GM19193 (cell line): ENCODE data around the gene TMEM273.

ENCODE experiments used
- POLR2A ChIP-seq: IDR thresholded peaks from 4 replicates; pipeline ENCODE4 v1.6.1; 2011; ENCODE audit not compliant: insufficient read depth, insufficient read length; ENCODE audit errors: extremely low read depth

Gene TMEM273

DNA sequence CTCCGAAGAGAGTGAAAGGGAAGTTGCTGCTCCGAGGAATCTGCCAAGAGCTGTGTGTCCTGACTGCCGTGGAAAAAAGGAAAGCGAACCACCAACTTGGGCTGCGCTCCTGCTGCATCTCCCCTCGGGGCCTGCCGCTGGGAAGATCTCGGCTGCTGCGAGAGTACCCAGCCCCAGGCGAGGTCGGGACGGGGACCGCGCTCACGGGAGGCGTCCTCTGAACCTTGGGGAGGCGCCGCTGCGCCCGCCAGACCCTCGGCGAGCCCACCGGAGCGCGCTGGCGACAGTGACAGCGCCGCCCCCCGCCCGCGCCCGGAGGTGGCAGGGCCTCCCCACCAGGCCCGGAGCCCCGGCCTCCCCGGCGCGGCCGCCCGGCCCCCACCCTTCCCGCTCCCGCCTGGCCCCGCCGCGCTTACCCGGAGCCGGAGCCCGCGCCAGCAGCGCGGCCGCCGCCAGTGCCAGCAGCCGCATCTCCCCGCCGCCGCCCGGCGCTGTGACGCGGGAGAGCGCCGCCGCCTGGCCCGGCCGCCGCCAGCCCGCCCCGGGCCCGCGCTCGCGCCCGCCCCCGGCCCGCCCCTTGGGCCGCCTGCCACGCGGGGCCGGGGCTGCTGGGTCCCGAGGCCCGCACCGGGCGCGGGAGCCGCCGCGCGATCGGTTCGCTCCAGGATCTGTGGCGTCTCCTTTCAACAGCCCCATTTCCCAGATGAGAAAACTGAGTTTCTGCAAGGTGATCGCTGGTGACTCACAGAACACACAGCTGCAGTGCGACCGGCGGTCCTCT, 73.0 kb downstream of the TMEM273 start, which contains the start of gene VSTM4:
VSTM4 (minus strand) TSS at position 508 of the 781 bp plus-strand sequence; CDS start at position 471, 37 bp downstream.
- no peak for TF ChIP-seq POLR2A

DNA sequence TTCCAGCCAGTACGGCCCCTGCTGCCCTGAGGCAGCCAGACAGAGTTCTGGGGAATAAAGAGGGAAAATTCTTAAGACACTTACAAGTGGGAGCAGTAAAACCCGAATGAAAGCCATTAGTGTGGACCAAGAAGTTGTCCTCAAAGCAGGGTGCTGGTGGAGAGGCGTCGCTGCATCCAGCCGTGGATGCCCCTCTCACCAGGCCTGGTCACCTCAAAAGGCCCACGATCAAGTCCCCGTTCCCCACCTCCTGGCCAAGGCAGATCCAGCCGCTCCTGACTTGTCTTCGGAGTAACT, 73.5 kb downstream of the TMEM273 start:
- no peak for TF ChIP-seq POLR2A

DNA sequence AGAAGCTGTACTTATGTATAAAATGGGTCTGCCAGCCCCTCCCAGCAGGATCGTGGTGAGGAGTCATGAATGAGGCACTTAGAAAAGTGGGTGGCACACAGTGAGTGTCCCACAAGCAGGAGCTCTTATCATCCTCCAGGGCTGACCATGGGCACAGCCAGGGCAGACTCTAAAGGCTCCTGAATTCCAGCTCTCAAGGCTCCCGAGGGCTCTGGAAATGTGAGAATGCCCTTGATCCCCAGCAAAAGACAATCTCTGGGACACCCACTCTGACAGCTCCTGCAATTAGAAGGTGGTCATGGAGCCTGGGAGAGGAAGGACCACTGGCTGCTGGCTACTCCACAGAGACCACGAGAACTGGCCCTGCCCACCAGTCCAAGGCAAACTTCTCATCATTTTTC, 74.5 kb downstream of the TMEM273 start:
- TF ChIP-seq POLR2A: no peak

DNA sequence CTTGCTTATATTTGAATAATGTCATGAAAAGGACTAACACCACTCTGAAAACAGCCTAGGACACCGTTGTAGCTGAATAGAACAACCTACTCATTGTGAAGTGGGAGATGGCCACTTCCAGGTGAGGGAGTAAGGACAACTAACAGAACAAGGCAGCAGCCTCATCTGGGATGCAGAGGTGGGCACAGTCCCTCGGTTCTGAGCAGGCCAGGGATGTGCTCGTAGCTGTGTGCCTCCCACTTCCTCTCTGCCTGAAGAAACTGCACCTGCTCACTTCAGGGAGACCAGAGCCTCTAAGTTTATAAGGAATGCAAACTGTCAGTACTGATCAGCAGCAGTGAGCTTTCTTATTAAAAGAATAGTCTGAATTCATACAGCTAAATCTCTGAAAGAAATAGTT, 75.3 kb downstream of the TMEM273 start:
- TF ChIP-seq POLR2A: no peak

DNA sequence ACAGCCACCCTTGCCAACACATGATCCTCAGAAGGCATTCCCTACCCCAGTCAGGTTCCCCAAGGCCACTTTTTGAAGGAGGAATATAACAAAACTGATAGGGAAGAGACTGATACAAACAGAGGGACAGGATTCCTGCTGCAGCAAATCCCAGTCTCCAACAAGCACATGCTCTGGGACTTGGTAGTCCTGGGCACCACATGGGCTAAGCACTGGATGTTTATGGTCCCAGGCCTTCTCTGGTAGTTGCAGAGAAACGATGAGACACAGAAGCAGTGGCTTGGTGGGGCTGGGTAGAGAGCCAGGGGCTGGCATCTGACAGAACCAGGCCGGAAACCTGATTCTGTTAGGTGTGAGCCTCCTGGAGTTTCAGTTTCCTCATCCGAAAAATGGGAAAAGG, 76.1 kb downstream of the TMEM273 start:
- TF ChIP-seq POLR2A: no peak

DNA sequence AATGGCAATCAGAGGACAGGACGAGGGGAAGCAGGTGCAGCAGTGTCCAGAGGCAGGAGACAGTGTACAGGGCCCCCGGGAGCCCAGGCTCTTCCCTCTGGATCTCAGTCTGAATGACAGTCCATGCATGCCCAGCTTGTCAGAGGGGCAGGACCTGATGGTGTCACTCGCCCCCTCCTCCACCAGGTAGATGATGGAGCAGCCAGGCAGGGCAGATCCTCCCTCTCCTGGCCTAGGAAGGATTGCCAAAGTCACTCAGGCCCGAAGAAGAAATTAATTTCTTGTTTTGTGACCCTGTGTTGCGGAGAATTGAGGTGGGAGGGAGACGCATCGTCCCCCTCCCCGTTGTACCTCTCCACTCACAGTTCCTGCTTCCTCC, 76.9 kb downstream of the TMEM273 start:
- no peak for TF ChIP-seq POLR2A

DNA sequence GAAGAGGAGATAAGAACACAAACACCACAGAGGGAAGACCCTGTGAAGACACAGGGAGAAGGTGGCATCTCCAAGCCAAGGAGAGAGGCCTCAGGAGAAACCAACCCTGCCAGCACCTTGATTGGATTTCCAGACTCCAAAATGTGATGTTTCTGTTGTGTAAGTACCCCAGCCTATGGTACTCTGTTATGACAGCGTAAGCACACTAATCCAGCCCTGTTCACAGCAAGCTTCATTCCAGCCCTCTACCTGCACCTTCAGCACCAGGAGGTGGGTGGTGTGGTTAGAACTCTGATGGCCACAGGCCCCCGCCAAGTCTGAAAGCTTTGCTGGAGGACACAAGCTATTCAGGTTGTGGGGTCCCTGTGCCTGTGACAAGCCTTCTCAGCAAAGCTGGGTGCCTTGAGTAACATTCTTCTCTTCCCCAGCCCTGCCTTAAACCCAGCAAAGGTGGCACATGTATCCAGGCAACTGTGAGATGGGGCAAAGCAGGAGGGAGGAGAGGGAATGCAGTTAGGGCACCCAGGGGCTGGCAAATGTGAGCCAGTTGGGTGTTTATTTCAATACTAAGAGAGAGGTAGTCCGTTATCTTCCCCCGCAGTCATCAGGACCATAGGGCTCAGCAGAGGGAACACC, 77.4 kb downstream of the TMEM273 start:
- no peak for TF ChIP-seq POLR2A

DNA sequence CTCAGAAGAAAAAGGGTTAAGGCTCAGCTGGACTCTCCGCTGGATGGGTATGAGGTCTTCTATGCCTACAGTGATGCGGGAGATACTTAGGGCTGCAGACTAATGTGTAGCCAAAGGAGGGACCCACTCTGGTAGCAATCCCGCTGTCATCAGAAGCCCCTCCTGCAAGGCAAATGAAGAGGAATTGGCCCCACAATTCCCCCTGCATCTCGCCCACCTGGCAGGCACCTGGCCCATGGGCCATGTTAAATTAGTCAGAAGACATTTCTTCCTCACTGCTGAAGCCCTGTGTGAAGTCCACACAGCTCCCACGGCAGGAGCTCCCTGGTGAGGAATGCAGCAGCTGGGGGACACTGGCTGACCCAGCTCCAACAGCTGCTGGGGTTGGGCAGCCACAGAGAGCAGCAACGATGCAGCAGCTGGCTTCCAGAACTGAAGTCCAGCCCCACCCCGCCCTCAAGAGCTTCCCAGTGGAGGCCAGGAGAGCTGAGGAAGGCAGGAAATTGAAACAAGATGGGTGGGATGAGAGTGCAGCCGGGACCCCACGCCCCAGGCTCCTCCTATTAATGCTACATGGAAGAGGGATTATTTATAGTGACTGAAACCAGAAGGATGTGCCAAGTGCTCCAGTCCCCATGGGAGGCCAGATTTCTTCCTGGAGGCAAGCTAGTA, 78.4 kb downstream of the TMEM273 start:
- no peak for TF ChIP-seq POLR2A

DNA sequence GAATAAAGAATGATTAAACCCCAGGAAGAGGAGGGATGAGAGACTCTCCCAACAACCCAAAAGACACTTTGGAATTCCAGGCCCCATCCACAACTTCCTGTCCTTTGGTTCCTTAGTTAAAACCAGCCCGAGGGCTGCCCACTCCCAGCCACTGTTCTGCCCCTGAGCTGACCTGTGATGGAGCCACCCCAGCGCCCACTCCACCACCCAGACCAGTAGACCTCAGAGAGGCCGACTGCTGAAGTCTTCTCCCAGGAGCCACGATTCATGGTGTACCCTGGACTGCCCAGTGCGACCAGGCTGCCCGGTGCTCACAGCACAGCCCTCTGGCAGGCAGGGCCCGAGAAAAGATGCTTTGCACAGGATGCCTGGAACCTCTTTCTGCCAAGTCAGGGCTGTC, 79.5 kb downstream of the TMEM273 start:
- TF ChIP-seq POLR2A: no peak

DNA sequence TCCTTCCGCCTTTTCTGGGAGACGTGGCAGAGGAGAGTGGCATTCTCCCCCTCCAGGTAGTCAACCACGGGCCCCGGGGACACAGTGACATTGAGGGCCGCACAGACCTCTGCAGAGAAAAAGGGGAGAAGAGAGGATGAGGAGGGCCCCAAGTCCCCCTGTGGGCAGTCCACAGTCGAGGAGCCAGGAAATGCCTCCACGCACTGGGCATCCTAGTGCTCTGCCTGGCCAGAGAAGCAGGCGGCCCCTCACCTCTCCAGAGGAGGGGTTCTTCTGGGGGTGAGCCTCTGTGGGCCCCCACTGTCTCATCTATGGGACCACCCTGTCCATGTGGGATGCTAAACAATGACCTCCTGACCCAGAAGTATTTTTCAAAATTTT, 80.3 kb downstream of the TMEM273 start:
- no peak for TF ChIP-seq POLR2A

DNA sequence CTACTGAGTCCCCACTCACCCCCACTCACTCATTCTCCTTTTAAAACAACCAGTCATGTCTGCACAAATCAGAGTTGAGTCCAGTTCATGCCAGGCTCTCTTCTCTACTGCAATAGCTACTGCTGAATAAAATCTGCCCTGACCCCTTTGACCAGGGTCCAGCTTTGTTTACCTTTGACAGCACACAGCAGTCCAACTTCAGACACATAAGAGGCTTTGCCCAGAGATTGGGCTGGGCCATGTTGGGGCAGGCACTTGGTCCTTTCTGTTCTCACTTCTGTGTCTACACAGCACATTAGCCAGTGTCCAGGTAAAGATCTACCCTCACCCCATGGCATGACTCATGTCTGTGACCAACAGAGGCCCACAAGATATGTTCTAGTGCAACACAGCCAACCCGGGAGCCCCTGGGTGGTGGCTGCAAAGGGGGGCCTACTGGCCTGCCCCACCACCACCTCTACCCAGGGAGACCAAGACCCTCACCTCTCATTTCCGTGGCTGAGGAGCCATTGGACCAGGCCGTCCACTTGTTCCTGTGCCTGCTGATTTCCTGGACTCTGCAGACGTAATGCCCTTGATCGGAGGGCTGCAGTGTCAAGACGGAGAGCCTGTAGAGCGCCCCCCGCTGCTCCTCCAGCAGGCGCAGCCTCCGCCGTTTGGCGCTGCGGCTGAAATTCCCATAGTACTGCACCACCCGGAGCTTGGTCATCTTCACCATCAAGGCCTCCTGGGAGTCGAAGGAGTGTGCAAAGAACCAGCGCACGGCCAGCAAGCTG, 80.9 kb downstream of the TMEM273 start:
- TF ChIP-seq POLR2A: no peak

DNA sequence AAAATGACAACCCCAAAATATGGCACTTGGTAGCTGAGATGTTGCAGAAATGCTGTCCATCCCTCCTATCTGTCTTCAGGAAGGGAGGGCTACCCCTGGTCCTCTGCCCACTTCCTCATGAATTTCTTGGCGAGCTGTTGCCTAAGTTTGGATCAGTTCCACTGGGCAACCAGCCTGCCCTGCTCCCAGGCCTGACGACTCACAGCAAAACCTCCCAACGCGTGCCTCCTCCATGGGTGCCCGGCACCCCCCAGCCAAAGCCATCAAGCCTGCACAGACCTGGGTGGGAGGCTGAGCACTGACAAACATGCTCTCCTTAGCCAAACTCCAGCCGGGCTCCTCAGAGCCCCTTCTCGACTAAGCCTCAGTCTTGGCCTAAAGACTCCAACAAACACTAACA, 81.7 kb downstream of the TMEM273 start:
- TF ChIP-seq POLR2A: no peak

DNA sequence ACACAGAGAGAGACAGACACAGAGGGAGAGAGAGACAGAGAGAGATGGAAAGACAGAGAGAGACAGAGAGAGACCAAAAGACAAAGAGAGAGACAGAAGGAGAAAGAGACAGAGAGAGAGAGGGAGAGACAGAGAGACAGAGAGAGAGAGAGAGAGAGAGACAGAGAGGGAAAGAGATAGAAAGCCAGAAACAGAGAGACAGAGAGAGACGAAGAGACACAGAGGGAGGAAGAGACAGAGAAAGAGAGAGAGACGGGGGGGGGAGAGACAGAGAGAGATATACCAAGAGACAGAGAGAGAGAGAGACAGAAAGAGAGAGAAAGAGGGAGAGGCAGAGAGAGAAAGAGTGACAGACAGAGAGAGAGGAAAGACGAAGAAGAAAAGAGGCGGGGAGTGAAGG, 83.1 kb downstream of the TMEM273 start:
- TF ChIP-seq POLR2A: no peak
